HCT116 (cell line): ENCODE measurements around the gene IFNGR2. TPM values are rescaled to one million over a fixed set of nuclear protein-coding genes. Genes with fewer than 3 reads are reported as not detected.

Source experiments
- ATAC-seq: fragments of 200-7000 bp; cut with Tn5 transposase; 2 replicates; pipeline ENCODE4 v1.9.1; 2020; ENCODE audit warnings: mild to moderate bottlenecking, moderate library complexity
- BruUV-seq: library from RNA; stranded (reverse); fragments of 400-500 nt; replicated peaks from 2 replicates; lab custom pipeline; 2021; lab: Mats Ljungman, UMichigan
- CTCF ChIA-PET: fragments of 300-600 bp; sonication (Branson Sonifier 250); formaldehyde crosslinking; loops from one replicate; lab custom pipeline; 2021; ENCODE audit warnings: antibody characterized with exemption; lab: Charles Lee
- POLR2A ChIA-PET: fragments of 300-600, 350-600 bp; sonication (Branson Sonifier 250); formaldehyde crosslinking; loops from one replicate; lab custom pipeline; 2021; ENCODE audit warnings: antibody characterized with exemption; lab: Charles Lee
- RAD21 ChIA-PET, 2 experiments: fragments of 300-600 bp; sonication (Branson Sonifier 250); formaldehyde crosslinking; loops; one replicate each; lab custom pipeline; 2023; ENCODE audit warnings: low total read pairs in 2 of 2; ENCODE audit not compliant: uncharacterized antibody in 2 of 2, unreplicated experiment in 2 of 2, low non-redundant PET in 1 of 2; lab: Charles Lee
- DNase-seq: peaks from one replicate; pipeline ENCODE4 v3.0.0-alpha.2; 2010; ENCODE audit warnings: low read depth, low spot score
- H2AFZ ChIP-seq: fragments of 200-600 bp; shearing (Covaris generic), sonication (generic); 2 replicates; pipeline ENCODE4 v1.6.1; 2017; ENCODE audit warnings: low read depth, mixed run types, mixed read lengths, antibody characterized with exemption, low read length; ENCODE audit not compliant: poor library complexity, severe bottlenecking
- H3K27ac ChIP-seq: 2 replicates; pipeline ENCODE4 v1.5.1; 2012; ENCODE audit warnings: low read depth, low read length
- H3K27me3 ChIP-seq: fragments of 200-600 bp; sonication (generic); 2 replicates; pipeline ENCODE4 v1.6.1; 2016; ENCODE audit warnings: mixed run types, low read length, mixed read lengths; ENCODE audit not compliant: insufficient read depth
- H3K36me3 ChIP-seq, 2 experiments: fragments of 200-500 bp in 1 of 2; fragments of 200-600 bp in 1 of 2; sonication (Bioruptor generic) in 1 of 2; sonication (generic) in 1 of 2; 2 replicates each; pipeline versions ENCODE4 v1.5.1 to v1.6.1; 2014 to 2016; ENCODE audit warnings: low read length in 2 of 2, inconsistent platforms in 1 of 2, mixed read lengths in 1 of 2, mixed run types in 1 of 2; ENCODE audit not compliant: insufficient read depth in 2 of 2, control insufficient read depth in 1 of 2
- H3K4me1 ChIP-seq, 2 experiments: fragments of 200-600 bp in 1 of 2; sonication (generic) in 1 of 2; 2 replicates each; pipeline versions ENCODE4 v1.5.1 to v1.6.1; 2012 to 2017; ENCODE audit warnings: low read length in 2 of 2, inconsistent platforms in 1 of 2, mild to moderate bottlenecking in 1 of 2, mixed read lengths in 1 of 2, mixed run types in 1 of 2, moderate library complexity in 1 of 2; ENCODE audit not compliant: insufficient read depth in 2 of 2, control insufficient read depth in 1 of 2
- H3K4me2 ChIP-seq: fragments of 200-600 bp; sonication (generic); 2 replicates; pipeline ENCODE4 v1.6.1; 2017; ENCODE audit warnings: mixed run types, low read length, mixed read lengths
- H3K4me3 ChIP-seq, 2 experiments: fragments of 200-600 bp in 1 of 2; sonication (generic) in 1 of 2; replicated peaks in 1 of 2; 2 replicates each; pipeline ENCODE4 v1.5.1; 2011 to 2016; ENCODE audit warnings: low read length in 2 of 2, control low read depth in 1 of 2, low read depth in 1 of 2, mild to moderate bottlenecking in 1 of 2, mixed read lengths in 1 of 2, mixed run types in 1 of 2
- H3K79me2 ChIP-seq: fragments of 200-600 bp; sonication (generic); 2 replicates; pipeline ENCODE4 v1.6.1; 2017; ENCODE audit warnings: mild to moderate bottlenecking, mixed run types, low read length, moderate library complexity, mixed read lengths; ENCODE audit not compliant: insufficient read depth
- H3K9ac ChIP-seq: fragments of 200-600 bp; sonication (generic); 2 replicates; pipeline ENCODE4 v1.6.1; 2016; ENCODE audit warnings: low read length, mixed read lengths
- H3K9me2 ChIP-seq: fragments of 200-600 bp; sonication (generic), shearing (Covaris generic); 2 replicates; pipeline ENCODE4 v1.6.1; 2017; ENCODE audit warnings: mixed run types, mild to moderate bottlenecking, moderate library complexity; ENCODE audit not compliant: insufficient read depth
- H3K9me3 ChIP-seq, 2 experiments: fragments of 200-500 bp in 1 of 2; fragments of 200-600 bp in 1 of 2; sonication (Bioruptor generic) in 1 of 2; sonication (generic) in 1 of 2; 2 replicates each; pipeline ENCODE4 v1.6.1; 2014 to 2017; ENCODE audit warnings: low read length in 2 of 2, mixed read lengths in 2 of 2, inconsistent platforms in 1 of 2, low read depth in 1 of 2, mild to moderate bottlenecking in 1 of 2, mixed run types in 1 of 2, moderate library complexity in 1 of 2; ENCODE audit not compliant: control insufficient read depth in 1 of 2, insufficient read depth in 1 of 2
- H4K20me1 ChIP-seq: fragments of 200-600 bp; sonication (generic), shearing (Covaris generic); 2 replicates; pipeline ENCODE4 v1.6.1; 2017; ENCODE audit warnings: mixed run types, mild to moderate bottlenecking, moderate library complexity; ENCODE audit not compliant: insufficient read depth
- ATF3 ChIP-seq: IDR thresholded peaks from 2 replicates; pipeline ENCODE4 v1.6.1; 2012
- CBX3 ChIP-seq: IDR thresholded peaks from 2 replicates; pipeline ENCODE4 v1.6.1; 2012; ENCODE audit warnings: low read depth
- CEBPB ChIP-seq: IDR thresholded peaks from 2 replicates; pipeline ENCODE4 v1.6.1; 2012; ENCODE audit warnings: low read depth
- ELF1 ChIP-seq: IDR thresholded peaks from 2 replicates; pipeline ENCODE4 v1.6.1; 2012; ENCODE audit warnings: low read depth, borderline replicate concordance
- FOSL1 ChIP-seq: IDR thresholded peaks from 2 replicates; pipeline ENCODE4 v1.6.1; 2012; ENCODE audit warnings: low read depth
- JUND ChIP-seq: IDR thresholded peaks from 2 replicates; pipeline ENCODE4 v1.6.1; 2012
- RAD21 ChIP-seq: IDR thresholded peaks from 2 replicates; pipeline ENCODE4 v1.6.1; 2012; ENCODE audit warnings: low read depth, mild to moderate bottlenecking
- SIN3A ChIP-seq: IDR thresholded peaks from 2 replicates; pipeline ENCODE4 v1.6.1; 2012; ENCODE audit warnings: low read depth
- SP1 ChIP-seq: IDR thresholded peaks from 2 replicates; pipeline ENCODE4 v1.6.1; 2012; ENCODE audit warnings: low read depth
- SRF ChIP-seq: IDR thresholded peaks from 2 replicates; pipeline ENCODE4 v1.6.1; 2012; ENCODE audit warnings: low read depth
- TCF7L2 ChIP-seq: IDR thresholded peaks from 2 replicates; pipeline ENCODE4 v1.7.0; 2011; ENCODE audit warnings: borderline replicate concordance, inconsistent platforms; ENCODE audit not compliant: insufficient read depth, insufficient read length; ENCODE audit errors: extremely low read depth
- ZBTB33 ChIP-seq: IDR thresholded peaks from 2 replicates; pipeline ENCODE4 v1.6.1; 2011; ENCODE audit warnings: mild to moderate bottlenecking, low read length, moderate library complexity; ENCODE audit not compliant: insufficient replicate concordance; ENCODE audit errors: extremely low read depth
- ZFX ChIP-seq: fragments of 450-650 bp; IDR thresholded peaks from 2 replicates; pipeline ENCODE4 v1.6.1; 2017
- intact Hi-C: fragments of 100-400 bp; cut with micrococcal nuclease; formaldehyde crosslinking; loops from 2 replicates; pipeline ENCODE4 v1.10.0; 2022
- total RNA-seq: library from RNA; stranded (reverse); gene quantifications from one replicate; pipeline ENCODE4 v1.2.1, GENCODE V29; 2021; ENCODE audit not compliant: unreplicated experiment
- TF ChIP-seq, protein P1 (sequence below): IDR thresholded peaks from 2 replicates; pipeline ENCODE4 v1.6.1; 2012
- TF ChIP-seq, protein P2 (sequence below): IDR thresholded peaks from 2 replicates; pipeline ENCODE4 v1.6.1; 2012; ENCODE audit warnings: low read depth

IFNGR2 gene
- total RNA-seq, 1 experiment from 2014 or later, result 44.6 TPM

- BruUV-seq, result no TSS peak
- Histone ChIP-seq H3K9me3 (no peaks in the 10 kb centered on the region), H3K36me3 (no peaks in the 10 kb centered on the region), H3K9me2 (no peaks in the 10 kb centered on the region), H3K4me1 (peaks cover 3 to 6% of the 10 kb centered on the region in 2 experiments; a peak in 1 of 4 replicates), H3K4me2 (no peak overlapping the region), H3K9ac (no peak overlapping the region), H3K27ac (no peak overlapping the region), H4K20me1 (no peaks in the 10 kb centered on the region), H3K4me3 (no peak overlapping the region), H3K27me3 (no peaks in the 10 kb centered on the region)
- POLR2A ChIA-PET, result no interaction called here
- CTCF ChIA-PET, result interaction anchor here (0.5 to 1.2 kb wide), 3 partner anchors 91 to 255 kb away, joined by 3 to 4 read pairs (median 3); no protein-coding TSS in a partner anchor
- intact Hi-C loops, result no loop called here
- no peak for ATAC-seq
- no peak for TF ChIP-seq CEBPB
- no peak for TF ChIP-seq SRF
- no peak for TF ChIP-seq ZBTB33
- TF ChIP-seq SIN3A, result no peak
- no peak for TF ChIP-seq TCF7L2
- TF ChIP-seq ELF1, result no peak
- TF ChIP-seq, protein P1, sequence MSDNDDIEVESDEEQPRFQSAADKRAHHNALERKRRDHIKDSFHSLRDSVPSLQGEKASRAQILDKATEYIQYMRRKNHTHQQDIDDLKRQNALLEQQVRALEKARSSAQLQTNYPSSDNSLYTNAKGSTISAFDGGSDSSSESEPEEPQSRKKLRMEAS, result no peak
- no peak for TF ChIP-seq JUND
- no peak for TF ChIP-seq RAD21
- TF ChIP-seq CBX3, result no peak
- TF ChIP-seq FOSL1, result no peak
- no peak for TF ChIP-seq ZFX
- TF ChIP-seq ATF3, result no peak
- TF ChIP-seq, protein P2, sequence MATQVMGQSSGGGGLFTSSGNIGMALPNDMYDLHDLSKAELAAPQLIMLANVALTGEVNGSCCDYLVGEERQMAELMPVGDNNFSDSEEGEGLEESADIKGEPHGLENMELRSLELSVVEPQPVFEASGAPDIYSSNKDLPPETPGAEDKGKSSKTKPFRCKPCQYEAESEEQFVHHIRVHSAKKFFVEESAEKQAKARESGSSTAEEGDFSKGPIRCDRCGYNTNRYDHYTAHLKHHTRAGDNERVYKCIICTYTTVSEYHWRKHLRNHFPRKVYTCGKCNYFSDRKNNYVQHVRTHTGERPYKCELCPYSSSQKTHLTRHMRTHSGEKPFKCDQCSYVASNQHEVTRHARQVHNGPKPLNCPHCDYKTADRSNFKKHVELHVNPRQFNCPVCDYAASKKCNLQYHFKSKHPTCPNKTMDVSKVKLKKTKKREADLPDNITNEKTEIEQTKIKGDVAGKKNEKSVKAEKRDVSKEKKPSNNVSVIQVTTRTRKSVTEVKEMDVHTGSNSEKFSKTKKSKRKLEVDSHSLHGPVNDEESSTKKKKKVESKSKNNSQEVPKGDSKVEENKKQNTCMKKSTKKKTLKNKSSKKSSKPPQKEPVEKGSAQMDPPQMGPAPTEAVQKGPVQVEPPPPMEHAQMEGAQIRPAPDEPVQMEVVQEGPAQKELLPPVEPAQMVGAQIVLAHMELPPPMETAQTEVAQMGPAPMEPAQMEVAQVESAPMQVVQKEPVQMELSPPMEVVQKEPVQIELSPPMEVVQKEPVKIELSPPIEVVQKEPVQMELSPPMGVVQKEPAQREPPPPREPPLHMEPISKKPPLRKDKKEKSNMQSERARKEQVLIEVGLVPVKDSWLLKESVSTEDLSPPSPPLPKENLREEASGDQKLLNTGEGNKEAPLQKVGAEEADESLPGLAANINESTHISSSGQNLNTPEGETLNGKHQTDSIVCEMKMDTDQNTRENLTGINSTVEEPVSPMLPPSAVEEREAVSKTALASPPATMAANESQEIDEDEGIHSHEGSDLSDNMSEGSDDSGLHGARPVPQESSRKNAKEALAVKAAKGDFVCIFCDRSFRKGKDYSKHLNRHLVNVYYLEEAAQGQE, result no peak
- no peak for TF ChIP-seq SP1
- TF ChIP-seq, all 23 proteins: peak for 0
- no peak for DNase-seq
- RAD21 ChIA-PET, result no interaction called here
- no peaks in the 10 kb centered on the region for H3K79me2 ChIP-seq
- no peak overlapping the region for H2AFZ ChIP-seq
Measured at GRCh38 chr21:33452362-33452761, 49.1 kb downstream of the IFNGR2 start.
